Peyer's patch (tissue), 4 donors: Measurements from ENCODE around the gene SENP5.
A peak's percentile ranks its signal among the peaks of the same experiment; 100 is the strongest.

Experiments
- POLR2A ChIP-seq, 2 donors: fragments of 450-650 bp; IDR thresholded peaks; one replicate each; pipeline ENCODE4 v1.5.1; 2017; ENCODE audit warnings: antibody characterized with exemption in 2 of 2, mild to moderate bottlenecking in 2 of 2, moderate library complexity in 2 of 2
- TF ChIP-seq, protein P1 (sequence below), 6 experiments: fragments of 450-650 bp in 4 of 6; fragments of 200-600 bp in 2 of 6; sonication (generic) in 1 of 6; IDR thresholded peaks; one replicate each; pipeline ENCODE4 v1.5.1; 2017 to 2019; ENCODE audit warnings: antibody characterized with exemption in 6 of 6, mild to moderate bottlenecking in 3 of 6, moderate library complexity in 1 of 6

DNA sequence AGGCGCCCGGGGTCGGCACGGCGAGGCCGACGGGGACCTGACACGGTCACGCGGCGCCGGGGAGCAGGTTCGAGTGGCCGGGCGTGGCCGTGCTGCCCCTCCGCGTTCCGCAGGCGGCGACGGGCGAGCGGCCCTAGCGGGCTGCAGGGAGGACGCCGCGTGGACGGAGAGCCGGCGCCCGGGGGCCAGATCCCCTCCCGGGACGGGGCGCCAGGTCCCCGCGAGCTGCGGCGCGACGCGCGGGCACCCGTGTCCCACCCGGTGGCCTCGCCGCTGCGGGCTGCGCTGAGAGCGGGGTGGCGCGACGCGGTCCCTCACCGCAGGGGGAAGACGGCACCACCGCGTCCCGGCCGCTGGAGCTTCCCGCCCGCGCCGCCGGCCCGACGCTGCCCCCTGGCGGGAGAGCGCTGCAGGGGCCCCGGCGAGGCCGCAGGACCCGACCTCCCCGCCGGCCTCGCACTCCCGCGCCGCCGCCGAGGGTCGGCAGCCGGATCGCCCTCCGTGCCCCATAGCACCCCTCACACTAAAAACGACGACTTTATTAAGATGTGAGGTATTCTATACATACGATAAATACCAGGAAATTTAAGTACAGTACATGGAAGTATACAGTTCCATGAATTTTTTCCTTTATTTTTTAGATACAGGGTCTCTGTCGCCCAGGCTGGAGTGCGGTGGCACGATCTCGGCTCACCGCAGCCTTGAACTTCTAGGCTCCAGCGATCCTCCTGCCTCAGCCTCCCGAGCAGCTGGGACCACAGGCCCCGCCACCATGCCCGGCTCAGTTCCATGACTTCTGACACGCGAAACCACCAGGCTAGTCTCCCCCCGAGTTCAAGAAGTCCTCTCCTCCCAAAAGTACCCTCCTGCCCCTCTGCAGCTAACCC, 102.2 kb downstream of the SENP5 start:
- TF ChIP-seq, protein P1, sequence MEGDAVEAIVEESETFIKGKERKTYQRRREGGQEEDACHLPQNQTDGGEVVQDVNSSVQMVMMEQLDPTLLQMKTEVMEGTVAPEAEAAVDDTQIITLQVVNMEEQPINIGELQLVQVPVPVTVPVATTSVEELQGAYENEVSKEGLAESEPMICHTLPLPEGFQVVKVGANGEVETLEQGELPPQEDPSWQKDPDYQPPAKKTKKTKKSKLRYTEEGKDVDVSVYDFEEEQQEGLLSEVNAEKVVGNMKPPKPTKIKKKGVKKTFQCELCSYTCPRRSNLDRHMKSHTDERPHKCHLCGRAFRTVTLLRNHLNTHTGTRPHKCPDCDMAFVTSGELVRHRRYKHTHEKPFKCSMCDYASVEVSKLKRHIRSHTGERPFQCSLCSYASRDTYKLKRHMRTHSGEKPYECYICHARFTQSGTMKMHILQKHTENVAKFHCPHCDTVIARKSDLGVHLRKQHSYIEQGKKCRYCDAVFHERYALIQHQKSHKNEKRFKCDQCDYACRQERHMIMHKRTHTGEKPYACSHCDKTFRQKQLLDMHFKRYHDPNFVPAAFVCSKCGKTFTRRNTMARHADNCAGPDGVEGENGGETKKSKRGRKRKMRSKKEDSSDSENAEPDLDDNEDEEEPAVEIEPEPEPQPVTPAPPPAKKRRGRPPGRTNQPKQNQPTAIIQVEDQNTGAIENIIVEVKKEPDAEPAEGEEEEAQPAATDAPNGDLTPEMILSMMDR (IDR thresholded peaks at IDR 0.05) = peak; percentile 75 to 97 (median 95)
- no peak for TF ChIP-seq POLR2A (IDR thresholded peaks at IDR 0.05)
